Dermis blood vessel endothelial cell (primary cell): ENCODE results near the gene CACNB4. TPM values are rescaled to one million over a fixed set of nuclear protein-coding genes. Genes with fewer than 3 reads are reported as not detected.
"Not testable (repeated sequence)": the region's sequence is repeated elsewhere in the genome, so short reads cannot be mapped to it uniquely, and the experiment has no call there.

Experiments
- DNase-seq: peaks from one replicate; pipeline ENCODE4 v3.0.0; 2010
- total RNA-seq: library from RNA; depleted of rRNA; stranded (reverse); fragments of >200 nt; gene quantifications from 2 replicates; pipeline ENCODE4 v1.2.3, GENCODE V29; 2014

CACNB4 gene
- 0.14 and 0.17 TPM in 2 replicates for total RNA-seq

DNA sequence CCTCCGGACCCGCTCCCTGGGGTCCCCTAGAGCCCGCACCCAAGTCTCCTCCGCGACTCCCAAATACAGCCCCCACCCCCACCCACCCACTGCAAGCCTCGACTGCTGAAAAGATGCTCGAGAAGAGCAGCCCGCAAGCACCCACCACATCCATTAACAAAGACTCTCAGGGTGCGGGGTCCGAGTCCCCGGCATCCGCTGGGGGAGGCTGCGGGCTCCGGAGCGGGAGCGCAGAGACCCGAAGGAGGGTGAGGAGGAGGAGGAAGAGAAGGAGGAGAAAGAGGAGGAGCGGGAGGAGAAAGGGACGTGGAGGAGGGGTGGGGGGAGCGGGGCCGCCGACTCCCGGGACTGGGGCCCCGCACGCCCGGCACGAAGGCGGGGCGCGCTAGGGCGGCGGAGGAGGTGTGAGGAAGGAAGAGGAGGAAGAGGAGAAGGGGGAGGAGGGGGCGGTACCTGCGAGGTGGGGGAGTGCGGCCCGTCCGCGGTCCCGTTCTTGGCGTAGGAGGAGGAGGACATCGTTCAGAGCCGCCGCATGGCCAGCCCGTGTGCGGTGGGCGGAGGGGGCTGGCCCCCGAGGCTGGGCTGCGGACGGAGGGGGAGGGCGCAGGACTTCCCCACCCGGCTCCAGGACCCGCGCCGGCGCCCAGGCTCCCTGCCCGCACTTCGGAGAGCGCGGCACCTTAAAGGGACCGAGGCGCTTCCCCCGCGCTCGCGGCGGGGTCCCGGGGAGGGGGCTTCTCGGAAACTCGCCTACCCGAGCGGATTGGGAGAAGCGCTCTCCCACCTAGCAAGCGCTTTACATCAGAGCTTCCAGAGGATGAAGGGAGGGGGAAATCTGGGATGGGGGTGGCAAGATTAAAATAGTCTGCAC, at the start of gene CACNB4:
Gene CACNB4 (minus strand): TSS at position 549 of the 871 bp plus-strand sequence.
- peak; percentile 2 for DNase-seq

DNA sequence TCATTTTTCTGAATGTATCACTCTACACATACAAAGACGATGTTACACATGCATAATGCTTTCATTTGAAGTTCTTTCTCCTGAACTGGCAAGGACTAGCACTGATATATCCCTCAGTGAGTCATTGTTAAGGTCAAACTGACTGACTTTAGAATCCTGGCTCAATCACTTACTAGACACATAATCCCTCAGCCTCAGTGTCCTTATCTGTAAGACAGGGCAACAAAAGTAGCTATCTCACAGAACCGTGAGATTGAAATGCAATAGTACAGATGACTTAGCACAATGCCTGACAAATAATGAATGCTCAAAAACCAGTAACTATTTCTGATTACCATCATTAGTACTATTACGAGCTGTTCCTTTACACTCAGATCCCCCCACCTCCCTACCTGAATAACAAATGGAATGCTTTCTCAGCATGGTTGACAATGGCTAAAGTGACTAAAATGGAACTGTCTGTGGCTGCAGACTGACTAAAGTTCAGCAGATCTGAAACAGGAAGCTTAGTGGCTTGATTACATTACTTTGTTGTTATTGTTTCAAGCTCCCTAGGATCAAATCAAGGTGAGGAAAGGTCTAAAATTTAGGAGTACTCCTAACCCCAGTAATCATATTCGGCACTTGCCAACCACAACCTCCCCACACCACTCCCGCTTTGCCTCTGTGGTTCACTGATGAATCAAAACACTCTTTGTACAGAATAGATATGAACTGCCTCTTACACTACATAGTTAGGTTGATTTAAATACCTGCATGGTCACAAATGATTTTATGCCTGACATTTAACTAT, 35.8 kb upstream of the CACNB4 start:
- peak; percentile 27 for DNase-seq

DNA sequence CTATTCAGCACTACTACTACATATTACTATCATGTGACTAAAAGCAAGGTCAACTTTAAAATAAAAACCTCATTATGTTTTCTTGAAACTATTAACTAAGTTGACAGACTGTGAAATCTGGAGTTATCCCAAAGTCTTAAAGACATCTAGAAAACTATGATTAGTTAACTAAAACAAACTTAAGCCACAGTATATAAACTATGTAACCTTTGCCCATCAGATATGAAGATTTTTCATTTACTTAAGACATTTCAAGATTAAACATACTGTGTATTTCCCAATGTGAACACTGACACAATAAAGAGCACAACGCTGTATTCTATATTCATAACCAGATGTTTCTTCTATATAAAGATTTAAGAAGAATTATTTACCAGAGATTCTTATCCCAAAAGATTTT, 33.5 kb upstream of the CACNB4 start:
- no peak for DNase-seq

DNA sequence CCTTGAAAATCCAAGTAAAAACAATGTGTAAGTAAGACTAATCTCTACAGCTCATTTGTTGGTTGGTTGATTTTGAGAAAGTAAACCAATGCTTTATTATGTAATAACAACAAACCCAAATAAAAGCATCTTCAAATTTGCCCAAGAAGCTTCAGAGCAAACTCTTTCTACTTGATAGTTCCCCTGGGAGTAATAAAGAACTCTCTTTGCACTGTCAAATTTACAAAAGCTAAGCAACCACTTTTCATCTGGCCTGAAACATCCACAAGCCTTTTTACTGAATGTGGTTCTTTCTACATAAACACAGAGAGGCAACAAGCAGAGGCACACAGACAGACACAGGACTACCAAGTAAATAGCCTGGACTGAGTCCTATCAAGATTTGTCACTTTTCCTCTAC, 28.8 kb upstream of the CACNB4 start:
- no peak for DNase-seq

DNA sequence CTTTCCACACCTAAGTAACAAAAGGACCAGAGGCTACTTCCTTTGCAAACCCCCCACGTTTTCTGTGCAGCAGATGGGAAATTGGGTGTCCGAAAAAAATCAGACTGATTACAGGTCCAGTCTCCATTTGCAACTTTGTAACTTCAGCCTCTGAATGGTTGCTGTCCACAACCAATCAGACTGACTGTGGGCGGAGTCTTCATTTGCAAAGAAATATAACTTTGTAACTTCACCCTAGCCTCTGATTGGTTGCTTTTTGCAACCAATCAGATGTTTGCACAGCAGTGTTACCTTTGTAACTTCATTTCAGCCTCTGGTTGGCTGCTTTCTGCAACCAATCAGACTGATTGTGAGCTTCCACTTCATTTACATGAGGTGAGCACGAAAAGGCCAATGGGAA, 27.8 kb upstream of the CACNB4 start:
- DNase-seq = no peak

DNA sequence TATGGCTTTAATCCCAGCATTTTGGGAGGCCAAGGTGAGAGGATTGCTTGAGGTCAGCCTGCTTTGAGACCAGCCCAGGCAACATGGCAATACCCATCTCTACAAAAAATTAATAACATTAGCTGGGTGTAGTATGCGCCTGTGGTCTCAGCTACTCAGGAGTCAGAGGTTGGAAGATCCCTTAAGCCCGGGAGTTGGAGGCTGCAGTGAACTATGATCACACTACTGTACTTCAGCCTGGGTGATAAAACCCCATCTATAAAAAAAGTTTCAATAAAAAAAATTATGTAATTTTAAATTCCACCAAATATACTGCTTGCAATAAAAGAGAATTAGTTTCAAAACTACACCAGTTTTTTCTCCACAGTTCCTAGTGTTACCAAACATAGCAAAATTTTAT, 23.3 kb upstream of the CACNB4 start:
- no peak for DNase-seq

DNA sequence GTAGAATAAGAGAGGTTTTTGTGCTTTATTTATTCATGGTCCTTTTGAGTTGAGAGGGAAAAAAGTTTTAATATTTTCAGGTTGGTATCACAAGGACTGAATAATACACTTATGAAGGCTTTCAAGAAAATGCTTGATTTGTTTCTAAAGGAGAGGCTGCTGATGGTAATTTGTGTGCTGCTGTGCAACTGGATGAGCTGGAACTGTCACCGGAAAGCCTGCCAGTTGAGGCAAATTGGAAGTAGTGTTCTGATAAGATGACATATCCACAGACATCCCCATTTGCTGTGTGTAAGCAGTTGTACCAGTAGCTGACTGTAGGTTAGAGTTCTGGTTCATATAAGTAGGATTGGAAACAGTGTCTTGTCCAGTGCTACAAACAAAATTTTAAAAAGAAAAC, 21.6 kb upstream of the CACNB4 start:
- no peak for DNase-seq

DNA sequence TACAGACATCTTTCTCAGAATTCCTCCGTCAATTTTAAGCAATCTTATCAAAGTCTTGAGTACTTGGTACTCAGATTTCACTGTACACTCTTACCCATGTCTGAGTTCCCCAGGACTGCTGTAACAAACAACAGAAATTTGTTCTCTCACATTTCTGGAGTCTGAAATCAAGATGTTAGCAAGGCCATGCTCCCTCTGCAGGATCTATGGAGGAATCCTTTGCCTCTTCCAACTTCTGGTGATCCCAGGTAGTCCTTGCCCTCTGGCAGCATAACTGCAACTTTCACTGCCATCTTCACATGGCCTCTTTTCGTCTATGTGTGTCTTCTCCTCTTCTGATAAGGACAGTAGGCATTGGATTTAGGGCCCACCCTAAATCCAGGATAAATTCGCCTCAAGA, 17.1 kb upstream of the CACNB4 start:
- no peak for DNase-seq

DNA sequence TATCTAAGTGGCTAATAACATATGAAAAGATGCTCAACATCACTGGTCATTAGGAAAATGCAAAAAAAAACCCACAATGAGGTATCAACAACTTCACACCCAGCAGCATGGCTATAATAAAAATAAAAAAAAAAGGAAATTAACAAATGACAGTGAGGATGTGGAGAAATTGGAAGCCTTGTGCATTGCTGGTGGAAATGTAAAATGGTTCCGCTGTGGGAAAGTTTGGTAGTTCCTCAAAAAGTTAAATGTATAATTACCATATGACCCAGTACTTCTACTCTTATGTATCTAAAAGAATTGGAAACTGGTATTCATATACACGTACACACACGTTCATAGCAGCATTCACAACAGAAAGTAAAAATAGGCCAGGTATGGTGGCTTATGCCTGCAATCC, 15.5 kb upstream of the CACNB4 start:
- DNase-seq = no peak

DNA sequence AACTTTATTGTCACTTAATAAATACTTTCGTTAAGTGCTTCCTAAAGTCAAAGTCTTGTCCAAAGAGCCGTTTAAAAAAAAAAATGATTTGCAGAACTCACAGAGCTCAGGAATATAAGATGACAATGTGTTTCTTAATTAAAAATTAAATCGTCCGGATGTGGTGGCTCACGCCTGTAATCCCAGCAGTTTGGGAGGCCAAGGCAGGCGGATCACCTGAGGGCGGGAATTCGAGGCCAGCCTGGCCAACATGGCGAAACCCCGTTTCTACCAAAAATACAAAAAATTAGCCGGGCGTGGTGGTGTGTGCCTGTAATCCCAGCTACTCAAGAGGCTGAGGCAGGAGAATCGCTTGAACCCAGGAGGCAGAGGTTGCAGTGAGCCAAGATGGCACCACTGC, 8.3 kb upstream of the CACNB4 start:
- DNase-seq = not testable (repeated sequence)

DNA sequence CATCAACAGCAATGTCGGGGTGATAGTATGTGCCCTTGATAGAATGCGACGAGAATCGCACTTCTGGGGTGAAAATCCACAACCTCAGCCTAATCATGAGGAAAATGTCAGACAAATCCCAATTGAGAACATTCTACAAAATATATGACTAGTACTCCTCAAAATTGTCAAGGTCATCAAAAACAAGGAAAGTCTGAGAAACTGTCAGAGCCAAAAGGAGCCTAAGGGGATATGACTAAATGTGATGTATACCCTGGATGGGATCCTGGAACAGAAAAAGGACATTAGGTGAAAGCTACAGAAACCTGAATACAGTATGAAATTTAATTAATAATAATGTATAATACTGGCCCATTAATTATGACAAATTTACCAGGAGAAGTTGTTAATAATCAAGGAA, 7.6 kb upstream of the CACNB4 start:
- no peak for DNase-seq

DNA sequence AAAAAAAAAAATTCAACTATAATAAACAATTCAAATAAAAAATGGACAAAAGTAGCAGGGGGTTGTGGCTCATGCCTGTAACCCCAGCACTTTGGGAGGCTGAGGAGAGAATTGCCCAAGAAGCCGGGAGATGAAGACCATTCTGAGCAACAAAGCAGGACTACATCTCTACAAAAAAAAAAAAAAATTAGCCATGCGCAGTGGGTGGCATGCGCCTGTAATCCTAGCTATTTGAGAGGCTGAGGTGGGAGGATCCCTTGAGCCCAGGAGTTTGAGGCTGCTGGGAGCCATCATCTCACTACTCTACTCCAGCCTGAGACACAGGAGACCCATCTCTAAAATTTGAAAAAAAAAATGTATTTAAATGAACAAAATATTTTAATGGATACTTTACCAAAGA, 4.4 kb upstream of the CACNB4 start:
- no peak for DNase-seq

DNA sequence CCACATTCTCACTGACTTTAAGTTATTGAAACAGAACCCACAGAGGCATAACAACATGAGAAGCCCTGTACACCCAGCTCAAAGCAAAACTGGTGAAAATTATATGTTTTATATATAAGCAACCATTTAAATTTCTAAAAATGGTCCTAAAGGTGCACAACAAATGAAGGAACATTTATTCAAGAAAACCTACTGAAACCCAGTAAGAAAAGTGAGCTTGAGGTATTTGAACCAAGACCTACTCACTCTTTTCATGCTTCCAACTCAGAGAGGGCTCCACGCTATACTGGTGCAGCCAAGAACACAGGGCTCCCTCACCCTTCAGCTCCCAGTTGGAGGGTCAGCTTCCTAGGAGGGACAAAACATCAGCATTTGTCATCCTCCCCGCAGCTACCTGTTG, 2.1 kb upstream of the CACNB4 start:
- DNase-seq = no peak

DNA sequence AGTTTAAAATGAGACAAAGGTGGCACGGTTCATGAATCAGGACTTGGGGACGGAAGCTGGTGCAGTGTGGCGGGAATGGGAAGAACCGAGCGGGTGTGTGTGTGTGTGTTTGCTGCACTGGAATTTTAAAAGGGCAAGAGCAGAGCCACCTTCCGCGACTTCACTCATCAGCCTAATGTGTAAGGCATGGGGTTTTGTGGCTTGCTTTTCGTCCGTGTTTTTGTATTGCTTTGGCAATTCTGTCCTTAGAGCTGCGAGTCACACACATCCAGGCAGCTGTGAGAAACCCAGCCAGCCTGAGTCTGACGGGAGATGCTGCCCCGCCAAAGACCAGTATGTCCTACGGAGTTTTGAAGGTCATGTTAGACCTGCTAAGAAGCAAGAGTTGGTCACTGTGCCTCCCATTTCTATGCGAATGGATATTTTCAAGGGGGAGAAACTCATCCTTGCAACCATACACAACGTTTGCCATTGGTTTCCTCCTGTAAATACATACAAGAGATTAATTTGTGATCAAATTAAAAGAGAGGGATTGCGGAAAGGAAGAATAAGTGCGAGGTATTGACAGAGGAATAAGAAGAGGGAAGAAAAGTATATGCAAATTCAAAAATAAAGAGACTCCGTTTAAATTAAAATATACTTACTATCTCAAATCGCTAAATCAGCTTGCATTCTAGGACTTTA, 665 bp upstream of the CACNB4 start:
- DNase-seq = peak; percentile 12

DNA sequence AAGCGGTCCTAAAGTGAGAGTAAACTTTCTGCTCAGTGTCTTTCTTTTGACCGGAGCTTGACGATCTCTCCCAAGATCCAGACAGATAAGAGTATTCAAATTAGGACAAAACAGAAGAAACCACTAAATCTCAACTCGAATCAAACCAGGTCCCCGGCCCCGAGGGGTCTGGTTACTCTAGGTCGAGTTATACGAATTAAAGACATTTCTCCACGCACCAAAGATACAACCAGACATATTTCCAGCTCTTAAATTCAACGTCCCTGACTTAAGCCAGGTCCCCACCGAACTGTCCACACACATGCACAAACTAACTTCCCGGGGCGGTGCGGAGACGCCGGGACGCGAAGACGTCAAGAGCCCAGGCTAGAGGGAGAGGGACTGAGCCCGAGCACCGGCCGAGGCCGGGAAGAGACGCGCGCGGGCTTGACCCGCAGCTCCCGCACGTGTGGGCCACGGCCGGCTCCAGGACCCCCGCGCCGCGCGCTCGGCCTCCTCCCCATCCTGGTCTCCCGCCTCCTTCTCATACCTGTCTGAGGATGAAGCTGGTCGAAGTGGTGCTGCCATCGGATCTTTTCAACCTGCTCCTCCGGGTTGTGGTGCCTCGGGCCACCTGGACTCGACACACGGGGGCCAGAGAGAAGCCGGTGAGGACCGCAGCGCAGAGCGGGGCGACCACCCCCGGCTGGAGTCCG, 896 bp downstream of the CACNB4 start:
- peak; percentile 33 for DNase-seq

DNA sequence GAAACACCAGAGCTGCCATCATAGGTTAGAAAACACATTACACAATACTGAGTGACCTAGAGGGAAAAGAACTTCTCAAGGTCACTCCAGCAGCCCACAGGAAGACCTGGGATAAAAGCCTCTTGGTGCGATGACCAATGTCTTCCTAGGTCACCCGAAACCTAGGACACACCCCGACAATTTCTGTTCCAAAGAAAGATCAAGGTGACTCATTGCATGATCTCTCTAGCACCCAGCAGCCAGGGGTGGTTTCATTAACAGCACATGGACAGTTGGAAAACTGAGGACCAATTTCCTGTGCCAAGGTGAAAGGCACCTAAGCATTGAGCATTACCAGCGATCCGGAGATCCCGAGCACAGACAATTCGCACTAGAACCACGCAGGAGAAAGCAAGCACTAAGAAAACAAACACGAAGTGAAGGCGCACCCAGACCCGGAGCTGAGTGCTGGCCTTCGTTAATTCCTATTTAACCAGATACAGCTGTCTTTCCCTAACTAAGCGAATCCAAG, 1.5 kb downstream of the CACNB4 start:
- DNase-seq = peak; percentile 13

DNA sequence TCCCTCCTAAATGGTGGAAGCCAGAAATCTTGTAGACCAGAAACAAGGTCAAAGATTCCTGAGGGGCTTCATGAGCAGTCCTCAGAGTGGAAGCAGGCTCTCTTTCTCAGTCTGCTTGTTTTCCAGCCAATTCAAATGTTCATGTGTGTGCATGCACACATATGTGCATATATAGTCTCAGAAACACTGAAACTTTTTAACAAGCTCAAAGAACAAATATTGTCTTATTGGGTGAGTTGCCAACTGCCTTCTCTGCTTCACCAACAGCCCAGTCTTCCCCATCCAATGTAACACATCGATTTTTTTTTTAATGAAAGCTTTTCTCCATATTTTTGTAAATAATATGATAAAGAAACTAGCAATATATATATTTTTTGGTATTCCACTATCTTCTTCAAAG, 3.7 kb downstream of the CACNB4 start:
- no peak for DNase-seq

DNA sequence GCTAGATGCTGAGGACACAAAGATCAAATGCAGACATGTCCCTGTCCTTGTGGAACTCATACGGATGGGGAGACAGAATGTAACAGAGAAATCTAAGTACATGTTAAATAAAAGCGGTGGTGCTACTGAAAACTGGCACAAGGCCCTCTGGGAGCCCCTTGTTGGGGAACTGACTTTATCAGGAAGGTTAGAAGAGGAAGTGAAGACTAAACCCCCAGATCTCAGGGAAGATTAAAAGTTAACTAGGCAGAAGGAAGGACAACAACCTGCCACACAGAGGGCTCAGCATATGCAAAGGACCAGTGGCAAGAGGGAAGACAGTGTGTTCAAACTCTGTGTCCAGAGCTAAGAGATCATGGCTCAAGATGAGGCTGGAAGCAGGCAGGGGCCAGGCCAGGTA, 4.8 kb downstream of the CACNB4 start:
- DNase-seq = no peak

DNA sequence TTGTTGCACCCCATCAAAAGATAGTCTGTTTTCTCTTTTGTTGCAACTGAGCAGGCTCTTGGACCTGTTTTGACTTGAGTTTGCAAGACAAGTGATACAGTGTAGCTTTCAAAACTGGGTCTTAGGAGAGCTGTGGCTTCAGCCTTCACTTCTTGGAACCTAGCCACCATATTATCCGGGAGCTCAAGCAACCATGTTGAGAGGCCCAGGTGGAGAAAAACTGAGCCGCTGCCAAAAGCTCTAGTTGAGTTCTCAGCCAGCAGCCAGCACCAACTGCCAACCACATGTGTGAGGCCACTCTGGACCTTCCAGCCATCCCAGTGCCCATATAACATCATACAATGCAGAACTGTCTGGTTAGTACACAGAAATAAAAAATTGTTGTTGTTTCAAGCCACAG, 5.4 kb downstream of the CACNB4 start:
- DNase-seq = no peak

DNA sequence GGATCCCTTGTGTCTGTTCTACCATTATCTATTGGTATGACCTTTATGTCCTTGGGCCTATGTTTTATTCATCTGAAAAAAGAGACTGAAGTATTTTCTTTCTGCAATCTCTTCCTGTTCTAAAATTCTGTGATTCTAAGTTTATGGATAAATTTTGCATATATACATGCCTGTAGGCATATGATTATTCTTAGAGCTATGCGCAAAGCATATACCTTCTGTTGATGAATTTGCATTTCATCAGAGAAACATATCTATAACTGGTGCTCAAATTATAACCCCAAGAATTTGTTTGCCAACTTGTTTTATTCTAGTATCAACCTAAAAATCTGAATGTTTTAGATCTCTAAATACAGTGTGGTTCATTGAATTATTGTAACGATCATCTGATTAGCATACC, 6.7 kb downstream of the CACNB4 start:
- DNase-seq = no peak

DNA sequence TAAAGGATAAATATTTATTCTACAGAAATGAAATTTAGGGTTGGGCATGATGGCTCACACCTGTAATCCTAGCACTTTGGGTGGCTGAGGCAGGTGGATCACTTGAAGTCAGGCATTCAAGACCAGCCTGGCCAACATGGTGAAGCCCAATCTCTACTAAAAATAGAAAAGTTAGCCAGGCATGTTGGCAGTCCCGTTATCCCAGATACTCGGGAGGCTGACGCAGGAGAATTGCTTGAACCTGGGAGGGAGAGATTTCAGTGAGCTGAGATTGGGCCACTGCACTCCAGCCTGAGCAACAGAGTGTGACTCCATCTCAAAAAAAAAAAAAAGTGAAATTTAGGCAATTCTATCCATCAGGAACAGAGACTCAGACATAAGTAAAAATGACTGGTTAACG, 8.1 kb downstream of the CACNB4 start:
- DNase-seq = not testable (repeated sequence)

DNA sequence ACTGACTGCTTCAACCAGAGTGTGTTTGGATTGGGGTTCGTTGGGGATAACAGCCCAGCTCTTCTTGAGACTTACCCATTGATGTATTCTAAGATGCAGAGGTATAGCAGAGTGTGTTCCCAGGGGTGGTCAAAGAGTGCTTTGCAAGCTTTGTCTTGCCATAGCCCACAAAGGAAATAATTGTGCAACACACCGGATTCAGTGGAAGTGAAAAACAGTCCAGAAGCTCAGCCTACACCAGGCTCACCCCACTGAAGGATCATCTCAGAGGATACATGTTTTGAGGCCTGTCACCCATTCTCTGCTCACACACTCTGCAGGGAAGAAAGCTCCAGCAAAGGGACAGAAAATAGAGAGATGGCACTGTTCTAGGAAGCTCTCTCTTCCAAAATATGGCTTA, 9.6 kb downstream of the CACNB4 start:
- DNase-seq = no peak

DNA sequence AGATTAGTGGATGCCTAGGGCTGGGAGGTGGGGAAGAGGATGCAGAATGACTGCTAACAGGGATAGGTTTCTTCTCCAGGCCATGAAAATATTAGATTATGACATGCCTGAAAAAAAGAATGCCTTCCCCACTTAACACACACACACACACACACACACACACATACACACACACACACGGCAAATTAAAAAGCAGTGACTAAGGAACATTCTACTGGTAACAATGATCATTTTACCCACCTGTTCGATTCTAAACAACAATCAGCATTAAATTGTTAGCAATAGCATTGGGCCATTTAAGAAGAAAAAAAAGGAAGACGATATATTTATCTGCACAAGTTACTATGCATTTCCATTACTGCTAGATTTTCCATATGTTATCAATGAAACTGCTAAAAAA, 10.8 kb downstream of the CACNB4 start:
- DNase-seq = no peak
